Activated CD4-positive, alpha-beta T cell treated with anti-CD3 and anti-CD28 coated beads, Interleukin-2, Interleukin-6, amounts not matched to agents 100 ng/mL and 50 ng/mL, durations not matched to agents 16 hours and 8 hours (primary cell): ENCODE data around the gene PKD2.
A peak's percentile ranks its signal among the peaks of the same experiment; 100 is the strongest.

Source experiments
- DNase-seq: peaks from one replicate; pipeline ENCODE4 v3.0.0-alpha.2; 2020

Gene PKD2

GRCh38 chr4:88028946-88029345 is 21.5 kb downstream of the PKD2 start:
- DNase-seq, result no peak

GRCh38 chr4:88029556-88029955 is 22.1 kb downstream of the PKD2 start:
- no peak for DNase-seq

GRCh38 chr4:88030565-88031310 is 23.3 kb downstream of the PKD2 start:
- DNase-seq, result no peak

- peak; percentile 66 for DNase-seq
Observed at GRCh38 chr4:88033309-88033708, 25.9 kb downstream of the PKD2 start.

- DNase-seq, result no peak
Observed at GRCh38 chr4:88035292-88035691, 27.9 kb downstream of the PKD2 start.

GRCh38 chr4:88037447-88037846 is 30.0 kb downstream of the PKD2 start:
- no peak for DNase-seq

- no peak for DNase-seq
Observed at GRCh38 chr4:88037936-88038335, 30.5 kb downstream of the PKD2 start.

GRCh38 chr4:88040707-88041106 is 33.3 kb downstream of the PKD2 start:
- no peak for DNase-seq

- no peak for DNase-seq
Observed at GRCh38 chr4:88041626-88042025, 34.2 kb downstream of the PKD2 start.

- no peak for DNase-seq
Observed at GRCh38 chr4:88043001-88043400, 35.6 kb downstream of the PKD2 start.

GRCh38 chr4:88043586-88044340 is 36.3 kb downstream of the PKD2 start:
- DNase-seq, result no peak

- DNase-seq, result no peak
Observed at GRCh38 chr4:88045021-88045420, 37.6 kb downstream of the PKD2 start.

- no peak for DNase-seq
Observed at GRCh38 chr4:88054229-88054628, 46.8 kb downstream of the PKD2 start.

- peak; percentile 10 for DNase-seq
Observed at GRCh38 chr4:88054901-88055300, 47.5 kb downstream of the PKD2 start.

GRCh38 chr4:88058295-88058694 is 50.9 kb downstream of the PKD2 start:
- DNase-seq, result no peak

- DNase-seq, result no peak
Observed at GRCh38 chr4:88059766-88060165, 52.3 kb downstream of the PKD2 start.

GRCh38 chr4:88060431-88060830 is 53.0 kb downstream of the PKD2 start:
- DNase-seq, result no peak

- DNase-seq, result no peak
Observed at GRCh38 chr4:88062311-88062710, 54.9 kb downstream of the PKD2 start.

GRCh38 chr4:88062843-88063242 is 55.4 kb downstream of the PKD2 start:
- no peak for DNase-seq

- DNase-seq, result no peak
Observed at GRCh38 chr4:88063634-88064296, 56.3 kb downstream of the PKD2 start.

GRCh38 chr4:88064410-88064809 is 57.0 kb downstream of the PKD2 start:
- DNase-seq, result no peak

GRCh38 chr4:88070031-88070430 is 62.6 kb downstream of the PKD2 start:
- DNase-seq, result no peak

GRCh38 chr4:88075336-88075735 is 67.9 kb downstream of the PKD2 start:
- DNase-seq, result no peak
